HepG2 (cell line): ENCODE results near the gene VGLL4. TPM values are rescaled to one million over a fixed set of nuclear protein-coding genes. Genes with fewer than 3 reads are reported as not detected.

Experiments
- ARID4A ChIP-seq: sonication (generic); formaldehyde crosslinking; IDR thresholded peaks from 2 replicates; pipeline ENCODE4 v1.5.0; 2020; ENCODE audit warnings: mild to moderate bottlenecking, missing genetic modification reagents, borderline replicate concordance
- BHLHE40 ChIP-seq: IDR thresholded peaks from 2 replicates; pipeline ENCODE4 v1.6.1; 2011; ENCODE audit warnings: low read length, improper control_type of control experiment
- ISX ChIP-seq: sonication (generic); formaldehyde crosslinking; conservative IDR thresholded peaks from 2 replicates; pipeline ENCODE4 v1.5.0; 2020; ENCODE audit warnings: missing genetic modification reagents
- MAX ChIP-seq: IDR thresholded peaks from 2 replicates; pipeline ENCODE4 v1.6.1; 2012; ENCODE audit warnings: inconsistent platforms
- PBX3 ChIP-seq: sonication (generic); formaldehyde crosslinking; IDR thresholded peaks from 2 replicates; pipeline ENCODE4 v1.8.1; 2023; ENCODE audit warnings: missing genetic modification reagents, inconsistent platforms, borderline replicate concordance
- RARA ChIP-seq: IDR thresholded peaks from 2 replicates; pipeline ENCODE4 v1.6.1; 2016; ENCODE audit warnings: missing genetic modification reagents, missing compliant biosample characterization
- RBM22 ChIP-seq: fragments of 200-400 bp; formaldehyde crosslinking; optimal IDR thresholded peaks from 2 replicates; pipeline ENCODE3; 2017; ENCODE audit warnings: mild to moderate bottlenecking, low read length, moderate library complexity
- RXRA ChIP-seq: sonication (generic); formaldehyde crosslinking; IDR thresholded peaks from 2 replicates; pipeline ENCODE4 v1.5.1; 2020; ENCODE audit warnings: missing genetic modification reagents
- SAP130 ChIP-seq: IDR thresholded peaks from 2 replicates; pipeline ENCODE4 v1.6.1; 2016; ENCODE audit warnings: low read depth
- SATB2 ChIP-seq: sonication (generic); formaldehyde crosslinking; IDR thresholded peaks from 2 replicates; pipeline ENCODE4 v1.5.0; 2020; ENCODE audit warnings: missing genetic modification reagents
- ZNF292 ChIP-seq: sonication (generic); formaldehyde crosslinking; IDR thresholded peaks from 2 replicates; pipeline ENCODE4 v1.8.1; 2022; ENCODE audit warnings: mild to moderate bottlenecking, low read depth, missing genetic modification reagents, borderline replicate concordance
- ZNF768 ChIP-seq: sonication (generic); formaldehyde crosslinking; IDR thresholded peaks from 2 replicates; pipeline ENCODE4 v1.4.0; 2020; ENCODE audit warnings: missing genetic modification reagents
- ZNF878 ChIP-seq: sonication (generic); formaldehyde crosslinking; IDR thresholded peaks from 2 replicates; pipeline ENCODE4 v1.8.1; 2023; ENCODE audit warnings: mild to moderate bottlenecking, missing genetic modification reagents, moderate library complexity
- polyA plus RNA-seq, 8 experiments: library from polyadenylated mRNA; depleted of rRNA in 3 of 8; stranded (reverse) in 7 of 8; unstranded in 1 of 8; fragments of >200 nt; fragmentation: Illumina TruSeq in 4 of 8; extraction: Trizol in 4 of 8; gene quantifications; 2 replicates each; pipeline versions ENCODE4 v1.2.1 to v1.2.3, GENCODE V29; 2011 to 2016; ENCODE audit warnings: low read depth in 4 of 8, missing spikeins in 1 of 8, mixed read lengths in 1 of 8; ENCODE audit not compliant: insufficient read depth in 1 of 8
- total RNA-seq, 5 experiments: library from RNA; depleted of rRNA; stranded (reverse); fragments of >200 nt; fragmentation: Illumina TruSeq; extraction: Trizol; gene quantifications; 2 replicates each; pipeline ENCODE4 v1.2.3, GENCODE V29; 2016; ENCODE audit warnings: low read depth in 1 of 5
- TF ChIP-seq, protein P1 (sequence below): sonication (generic); formaldehyde crosslinking; IDR thresholded peaks from 2 replicates; pipeline ENCODE4 v1.4.0; 2020; ENCODE audit warnings: missing genetic modification reagents, borderline replicate concordance
- TF ChIP-seq, protein P2 (sequence below): IDR thresholded peaks from 2 replicates; pipeline ENCODE4 v1.6.1; 2016

Gene VGLL4
- total and polyA plus RNA-seq, 2 of the 13 experiments (the other 11 are each of a cell fraction or from before 2014, with no cell fraction given) = 23.2 to 39.0 TPM

DNA sequence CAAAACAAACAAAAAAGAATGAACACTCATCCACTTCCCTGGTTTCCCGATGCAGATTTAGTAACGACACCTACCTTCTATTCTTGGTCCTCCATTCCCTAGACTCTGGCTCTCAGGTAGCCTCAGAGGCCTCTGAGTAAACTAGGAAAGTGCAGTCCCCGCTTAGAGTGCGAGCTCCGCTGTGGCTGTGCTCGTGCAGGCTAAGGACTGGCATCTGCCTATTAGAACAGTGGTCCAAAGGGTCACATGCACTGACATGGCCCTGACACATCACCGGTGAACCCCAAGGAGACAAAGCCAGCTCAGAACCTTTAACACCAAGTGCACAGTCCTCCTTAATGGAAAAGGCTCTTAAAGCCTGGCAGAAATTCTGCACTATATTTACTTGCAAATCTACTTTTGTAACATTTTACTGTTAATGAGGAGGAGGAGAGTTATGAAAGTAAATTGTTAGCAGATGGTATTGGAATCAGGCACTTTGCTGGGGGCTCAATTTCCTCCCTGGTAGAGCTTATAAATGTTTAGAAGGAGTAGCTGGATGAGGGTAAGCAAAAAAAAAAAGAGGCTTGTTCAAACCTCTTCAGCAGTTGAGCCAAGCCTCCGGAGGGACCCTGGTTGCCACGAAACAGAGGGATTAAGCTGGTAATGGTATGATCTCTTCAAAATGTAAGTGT, 31.1 kb downstream of the VGLL4 start (continued):
- TF ChIP-seq, protein P1, sequence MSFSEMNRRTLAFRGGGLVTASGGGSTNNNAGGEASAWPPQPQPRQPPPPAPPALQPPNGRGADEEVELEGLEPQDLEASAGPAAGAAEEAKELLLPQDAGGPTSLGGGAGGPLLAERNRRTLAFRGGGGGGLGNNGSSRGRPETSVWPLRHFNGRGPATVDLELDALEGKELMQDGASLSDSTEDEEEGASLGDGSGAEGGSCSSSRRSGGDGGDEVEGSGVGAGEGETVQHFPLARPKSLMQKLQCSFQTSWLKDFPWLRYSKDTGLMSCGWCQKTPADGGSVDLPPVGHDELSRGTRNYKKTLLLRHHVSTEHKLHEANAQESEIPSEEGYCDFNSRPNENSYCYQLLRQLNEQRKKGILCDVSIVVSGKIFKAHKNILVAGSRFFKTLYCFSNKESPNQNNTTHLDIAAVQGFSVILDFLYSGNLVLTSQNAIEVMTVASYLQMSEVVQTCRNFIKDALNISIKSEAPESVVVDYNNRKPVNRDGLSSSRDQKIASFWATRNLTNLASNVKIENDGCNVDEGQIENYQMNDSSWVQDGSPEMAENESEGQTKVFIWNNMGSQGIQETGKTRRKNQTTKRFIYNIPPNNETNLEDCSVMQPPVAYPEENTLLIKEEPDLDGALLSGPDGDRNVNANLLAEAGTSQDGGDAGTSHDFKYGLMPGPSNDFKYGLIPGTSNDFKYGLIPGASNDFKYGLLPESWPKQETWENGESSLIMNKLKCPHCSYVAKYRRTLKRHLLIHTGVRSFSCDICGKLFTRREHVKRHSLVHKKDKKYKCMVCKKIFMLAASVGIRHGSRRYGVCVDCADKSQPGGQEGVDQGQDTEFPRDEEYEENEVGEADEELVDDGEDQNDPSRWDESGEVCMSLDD (CRISPR knock-in tag) = 0 out of 2 replicates have a peak, but pooled peaks have one; percentile 26
- TF ChIP-seq SATB2 (CRISPR knock-in tag) (no peak), RXRA (peak; percentile 50; the same call in 1 of the 2 replicates), ZNF768 (no peak), ZNF292 (CRISPR knock-in tag) (peak; percentile 64; the same call in 1 of the 2 replicates), ARID4A (peak; percentile 19; the same call in 1 of the 2 replicates), RBM22 (peak; percentile 62), ISX (no peak), SAP130 (CRISPR knock-in tag) (peak; percentile 58; the same call in 1 of the 2 replicates), RARA (CRISPR knock-in tag) (peak; percentile 58), ZNF878 (CRISPR knock-in tag) (0 out of 2 replicates have a peak, but pooled peaks have one; percentile 31), BHLHE40 (peak; percentile 32; the same call in 1 of the 2 replicates), MAX (peak; percentile 60; the same call in 1 of the 2 replicates), PBX3 (CRISPR knock-in tag) (no peak)
- TF ChIP-seq, protein P2, sequence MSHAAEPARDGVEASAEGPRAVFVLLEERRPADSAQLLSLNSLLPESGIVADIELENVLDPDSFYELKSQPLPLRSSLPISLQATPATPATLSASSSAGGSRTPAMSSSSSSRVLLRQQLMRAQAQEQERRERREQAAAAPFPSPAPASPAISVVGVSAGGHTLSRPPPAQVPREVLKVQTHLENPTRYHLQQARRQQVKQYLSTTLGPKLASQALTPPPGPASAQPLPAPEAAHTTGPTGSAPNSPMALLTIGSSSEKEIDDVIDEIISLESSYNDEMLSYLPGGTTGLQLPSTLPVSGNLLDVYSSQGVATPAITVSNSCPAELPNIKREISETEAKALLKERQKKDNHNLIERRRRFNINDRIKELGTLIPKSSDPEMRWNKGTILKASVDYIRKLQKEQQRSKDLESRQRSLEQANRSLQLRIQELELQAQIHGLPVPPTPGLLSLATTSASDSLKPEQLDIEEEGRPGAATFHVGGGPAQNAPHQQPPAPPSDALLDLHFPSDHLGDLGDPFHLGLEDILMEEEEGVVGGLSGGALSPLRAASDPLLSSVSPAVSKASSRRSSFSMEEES (CRISPR knock-in tag) = peak; percentile 61
